Upper lobe of left lung (tissue), 4 donors: ENCODE results near the gene TECTB.

Experiments
- CTCF ChIP-seq, 6 experiments: fragments of 450-650 bp in 4 of 6; fragments of 200-600 bp in 2 of 6; sonication (generic) in 2 of 6; IDR thresholded peaks; one replicate each; pipeline ENCODE4 v1.5.1; 2016 to 2019; ENCODE audit warnings: antibody characterized with exemption in 6 of 6
- EP300 ChIP-seq, 4 donors: sonication (generic); formaldehyde crosslinking; IDR thresholded peaks; one replicate each; pipeline ENCODE4 v1.5.1; 2017; ENCODE audit warnings: antibody characterized with exemption in 4 of 4, control low read depth in 2 of 4
- POLR2A ChIP-seq, 4 donors: fragments of 450-650 bp; IDR thresholded peaks; one replicate each; pipeline ENCODE4 v1.5.1; 2016 to 2017; ENCODE audit warnings: antibody characterized with exemption in 4 of 4, mild to moderate bottlenecking in 2 of 4
- POLR2AphosphoS5 ChIP-seq, 2 donors: sonication (generic); formaldehyde crosslinking; IDR thresholded peaks; one replicate each; pipeline ENCODE4 v1.5.1; 2017; ENCODE audit warnings: antibody characterized with exemption in 2 of 2

GRCh38 chr10:112332509-112333228 is 49.5 kb downstream of the TECTB start:
- TF ChIP-seq CTCF (IDR thresholded peaks at IDR 0.05) (no peak), POLR2AphosphoS5 (IDR thresholded peaks at IDR 0.05) (no peak), EP300 (IDR thresholded peaks at IDR 0.05) (no peak), POLR2A (IDR thresholded peaks at IDR 0.05) (no peak)
